HCEC 1CT (cell line): Measurements from ENCODE around the gene PBOV1.
"Not testable (repeated sequence)": the region's sequence is repeated elsewhere in the genome, so short reads cannot be mapped to it uniquely, and the experiment has no call there.

Experiments
- DNase-seq: peaks from one replicate; pipeline ENCODE4 v3.0.0-alpha.2; 2017

Gene PBOV1

GRCh38 chr6:138237463-138237862 is 19.2 kb upstream of the PBOV1 start:
- no peak for DNase-seq

DNA sequence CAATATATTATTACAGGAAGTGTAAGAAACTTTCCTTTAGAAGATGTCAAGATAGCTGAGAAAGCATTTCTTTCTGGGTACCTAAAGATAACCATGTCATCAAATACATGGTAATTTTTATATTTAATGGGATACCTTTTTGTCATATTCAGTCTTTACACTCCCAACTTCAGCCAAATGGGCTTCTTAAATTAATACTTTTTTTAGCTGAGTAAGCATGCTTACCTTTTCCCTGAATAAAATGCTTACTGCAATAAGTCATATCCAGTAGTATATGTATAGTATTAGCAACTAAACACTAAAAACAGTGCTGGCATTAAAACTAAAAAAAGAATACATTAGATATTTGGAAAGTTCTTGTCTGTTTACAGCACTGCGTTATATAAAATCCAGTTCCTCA is 17.4 kb upstream of the PBOV1 start:
- DNase-seq = no peak

GRCh38 chr6:138235205-138235604 is 16.9 kb upstream of the PBOV1 start:
- DNase-seq = no peak

GRCh38 chr6:138234363-138234762 is 16.1 kb upstream of the PBOV1 start:
- DNase-seq = no peak

DNA sequence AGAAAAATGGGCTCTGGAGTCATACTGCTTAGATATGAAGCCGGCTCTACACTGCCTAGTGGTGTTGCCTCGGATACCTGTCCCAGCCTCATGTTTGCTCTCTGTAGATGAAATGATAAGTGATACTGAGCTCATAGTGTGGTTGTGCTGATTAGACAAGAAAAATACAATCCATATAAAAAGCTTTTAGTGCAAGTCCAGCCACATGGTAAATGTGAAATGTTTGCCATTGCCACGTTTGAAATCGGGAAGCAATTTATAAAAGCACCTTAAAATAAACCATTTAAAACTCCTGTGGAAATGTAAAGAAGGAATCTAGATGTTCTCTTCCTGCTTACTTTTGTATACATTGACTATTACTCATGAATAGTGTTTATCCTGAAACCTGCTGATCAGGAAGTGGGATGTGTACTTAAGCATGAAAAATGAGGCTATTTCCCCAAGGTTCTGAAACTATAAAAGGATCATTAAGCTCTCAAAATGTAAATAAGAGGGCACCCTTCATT is 13.1 kb upstream of the PBOV1 start:
- no peak for DNase-seq

- no peak for DNase-seq
Measured at GRCh38 chr6:138230759-138231380, 12.6 kb upstream of the PBOV1 start.

DNA sequence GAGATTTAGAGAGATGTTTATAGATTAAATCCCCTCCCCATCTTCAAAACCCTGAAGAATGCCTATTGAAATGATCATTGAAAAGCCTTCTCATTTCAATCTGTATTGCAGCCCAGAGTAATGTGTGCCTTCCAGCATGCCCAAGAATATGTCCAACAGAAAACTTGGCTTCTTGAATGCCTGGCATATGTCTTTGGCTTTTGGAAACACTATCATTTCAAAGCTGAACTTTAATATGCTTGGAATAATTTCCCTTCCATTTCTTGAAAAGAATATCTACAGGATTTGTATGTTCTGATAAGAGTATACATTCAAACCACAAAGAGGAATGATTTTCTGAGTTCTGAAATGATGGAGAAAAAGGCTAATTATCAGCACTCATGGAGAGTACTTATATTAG is 11.9 kb upstream of the PBOV1 start:
- DNase-seq = no peak

- no peak for DNase-seq
Measured at GRCh38 chr6:138229663-138230179, 11.4 kb upstream of the PBOV1 start.

GRCh38 chr6:138229072-138229471 is 10.8 kb upstream of the PBOV1 start:
- DNase-seq = no peak

GRCh38 chr6:138227316-138227781 is 9.1 kb upstream of the PBOV1 start:
- DNase-seq = no peak

GRCh38 chr6:138226700-138227315 is 8.5 kb upstream of the PBOV1 start:
- DNase-seq = no peak

GRCh38 chr6:138225953-138226352 is 7.7 kb upstream of the PBOV1 start:
- DNase-seq = no peak

DNA sequence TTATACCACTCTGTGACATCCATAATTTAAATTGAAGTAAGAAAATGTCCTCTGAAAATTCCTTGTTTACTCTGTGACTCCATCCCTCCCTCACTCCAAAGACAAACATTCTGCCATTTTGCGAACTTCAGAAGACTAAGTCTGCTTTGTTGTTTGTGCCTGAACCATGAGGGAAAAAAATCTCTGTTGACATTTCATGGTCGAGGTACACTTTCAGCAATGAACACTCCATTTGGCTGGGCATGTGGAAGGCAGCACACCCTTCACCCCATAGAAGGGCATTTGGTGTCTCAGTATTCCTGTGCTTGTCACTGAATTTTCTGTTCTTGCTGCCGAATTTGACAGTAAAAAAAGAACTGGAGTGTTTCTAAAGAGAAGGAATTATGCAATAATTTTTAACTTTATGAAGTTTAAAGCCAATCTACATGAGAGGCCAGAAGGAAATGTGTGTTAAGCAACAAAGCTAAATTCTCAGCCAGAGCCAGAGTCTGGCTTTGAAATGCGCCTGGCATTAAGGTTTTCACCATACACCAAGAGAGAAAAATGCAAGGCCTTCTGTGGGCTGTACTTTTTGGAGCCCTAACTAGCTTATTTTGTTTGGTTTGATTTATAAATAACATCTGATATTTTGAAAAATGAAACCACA is 4.7 kb upstream of the PBOV1 start:
- DNase-seq = no peak

GRCh38 chr6:138219901-138220300 is 1.6 kb upstream of the PBOV1 start:
- DNase-seq = no peak

DNA sequence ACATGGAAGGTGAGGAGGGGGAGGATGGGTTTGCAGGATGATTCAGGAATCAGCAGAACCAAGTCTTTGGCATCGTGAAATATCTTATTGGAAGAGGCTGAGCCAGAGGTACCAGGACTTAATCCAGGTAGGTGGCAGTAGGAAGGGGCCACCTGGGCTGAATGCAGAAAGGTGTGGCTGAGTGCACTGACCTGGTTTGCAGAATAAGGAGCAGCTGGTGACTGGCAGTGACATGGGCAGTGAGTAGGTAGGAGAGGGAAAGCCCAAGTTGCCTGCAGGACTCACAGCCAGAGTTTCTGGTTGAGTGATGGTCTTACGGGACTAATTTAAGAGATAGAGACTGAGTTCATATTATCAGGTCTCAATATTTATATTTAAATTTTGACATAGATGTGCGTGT is 1.1 kb upstream of the PBOV1 start:
- no peak for DNase-seq

- no peak for DNase-seq
Measured at GRCh38 chr6:138215093-138215782, 3.1 kb downstream of the PBOV1 start.

GRCh38 chr6:138212530-138212929 is 5.8 kb downstream of the PBOV1 start:
- DNase-seq = not testable (repeated sequence)

DNA sequence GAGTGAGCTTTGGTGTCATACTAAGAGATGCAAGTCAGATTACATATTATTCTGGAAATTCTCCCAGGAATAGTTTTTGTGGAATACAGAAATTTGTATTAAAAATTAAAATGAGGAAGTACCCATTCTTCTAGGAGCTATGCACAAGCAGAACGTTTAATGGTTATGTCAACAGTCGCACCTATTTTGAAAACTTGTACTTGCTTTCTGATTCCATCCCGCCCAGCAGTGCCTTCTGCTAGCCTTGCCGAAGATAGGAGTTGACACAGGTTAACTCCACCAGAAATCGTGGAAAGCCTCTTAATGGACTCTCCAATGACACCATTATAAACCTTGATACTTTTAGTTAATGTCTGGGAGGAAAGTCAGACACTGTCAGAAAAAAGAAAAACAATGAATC is 6.7 kb downstream of the PBOV1 start:
- no peak for DNase-seq

DNA sequence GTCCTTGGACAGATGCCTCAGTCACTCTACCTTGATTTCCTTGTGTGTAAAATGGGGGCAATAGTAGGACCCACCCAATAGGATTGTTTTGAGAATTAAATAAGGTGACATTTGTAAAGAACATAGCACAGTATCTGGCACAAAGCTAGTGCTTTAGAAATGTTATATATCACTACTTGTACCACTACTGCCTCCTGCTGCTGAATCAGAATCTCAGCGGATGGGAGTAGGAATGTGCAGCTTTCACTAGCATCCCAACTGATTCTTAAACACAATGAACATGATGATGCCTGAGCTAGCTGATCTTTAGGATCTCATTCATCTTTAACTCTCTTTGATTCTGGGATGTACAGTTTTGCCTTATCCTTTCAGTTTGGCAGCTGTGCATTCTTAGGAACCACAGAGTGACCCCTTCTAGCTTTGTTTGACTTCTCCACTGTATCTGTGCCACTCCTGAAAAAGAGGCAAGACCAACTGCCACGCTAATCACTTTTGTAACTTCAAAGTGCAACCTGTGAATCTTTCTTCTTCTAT is 7.2 kb downstream of the PBOV1 start:
- DNase-seq = no peak

DNA sequence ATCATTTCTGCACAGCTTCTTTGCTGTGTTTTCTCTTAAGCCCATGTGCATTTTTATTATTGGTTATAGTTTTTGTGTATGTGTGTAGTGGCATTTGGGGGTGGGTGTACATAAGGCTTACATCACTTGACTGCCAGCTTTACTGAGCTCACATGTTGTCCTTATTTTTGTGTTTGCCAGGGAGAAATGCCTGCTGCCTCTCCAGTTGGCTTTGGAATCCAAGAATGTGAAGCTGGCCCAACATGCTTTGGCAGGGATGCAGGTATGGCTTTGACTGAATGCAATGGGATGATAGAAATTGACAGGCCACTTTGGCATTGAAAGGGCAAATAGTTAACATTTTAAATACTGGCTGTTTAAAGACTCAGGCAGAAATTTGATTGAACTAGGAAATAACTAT is 11.4 kb downstream of the PBOV1 start:
- DNase-seq = no peak

GRCh38 chr6:138205437-138206094 is 12.7 kb downstream of the PBOV1 start:
- no peak for DNase-seq

DNA sequence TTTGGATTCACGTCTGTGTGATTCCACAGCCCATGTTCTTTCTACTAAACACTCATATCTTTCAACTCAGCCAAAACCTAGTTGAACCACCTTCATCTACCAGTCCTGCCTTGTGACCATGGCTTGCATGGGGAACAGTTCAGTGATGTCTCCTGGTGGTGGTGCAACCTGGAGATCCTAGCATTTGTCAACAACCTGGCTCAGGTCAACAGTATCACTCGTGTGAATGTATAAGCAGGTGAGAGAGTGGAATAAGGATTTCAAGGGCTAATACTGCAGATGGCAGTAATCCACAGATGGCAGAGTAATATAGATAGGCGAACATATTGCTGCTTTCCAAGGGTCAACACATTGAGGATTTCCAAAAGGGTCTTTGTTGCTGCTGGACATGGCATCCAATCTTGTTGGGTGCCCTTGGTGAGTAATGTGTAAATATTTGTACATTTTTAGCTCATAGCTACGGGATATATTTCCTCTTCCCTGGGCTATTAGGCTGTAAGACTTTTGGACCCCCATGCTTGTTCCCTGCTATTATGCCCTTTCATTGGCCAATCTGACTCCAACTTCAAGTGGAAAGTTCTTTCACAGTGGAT is 13.4 kb downstream of the PBOV1 start:
- DNase-seq = no peak
